ENCODE measurements around the gene RAB44.

The RAB44 gene

GRCh38 chr6:36759148-36759759 is 61.6 kb downstream of the RAB44 start:
- FAIRE-seq: peak; percentile 92
- DNase-seq (ENCODE audit: insufficient read length, low spot score): peak; percentile 84

GRCh38 chr6:36760685-36761435 is 63.2 kb downstream of the RAB44 start:
- DNase-seq (ENCODE audit: insufficient read length, low spot score): no peak
- TF ChIP-seq PAX5 (IDR thresholded peaks at IDR 0.05; ENCODE audit: insufficient read depth, low read length, severe bottlenecking) (no peak), POLR2A (IDR thresholded peaks at IDR 0.05; ENCODE audit: low read depth, low read length) (no peak), TAF1 (IDR thresholded peaks at IDR 0.05; ENCODE audit: low read depth, low read length) (no peak), SPI1 (IDR thresholded peaks at IDR 0.05; ENCODE audit: low read depth, low read length) (no peak), POLR2AphosphoS5 (IDR thresholded peaks at IDR 0.05; ENCODE audit: low read depth, low read length) (no peak)
- no peak for FAIRE-seq

More at GRCh38 chr6:36759148-36759759, 61.6 kb downstream of the RAB44 start:
- TF ChIP-seq SPI1 (IDR thresholded peaks at IDR 0.05; ENCODE audit: low read depth, low read length) (no peak), POLR2A (IDR thresholded peaks at IDR 0.05; ENCODE audit: low read depth, low read length) (no peak), POLR2AphosphoS5 (IDR thresholded peaks at IDR 0.05; ENCODE audit: low read depth, low read length) (no peak), POU2F2 (IDR thresholded peaks at IDR 0.05; ENCODE audit: low read depth, low read length) (no peak), TAF1 (IDR thresholded peaks at IDR 0.05; ENCODE audit: low read depth, low read length) (no peak), PAX5 (IDR thresholded peaks at IDR 0.05; ENCODE audit: insufficient read depth, low read length, severe bottlenecking) (no peak)

- FAIRE-seq (no peak), DNase-seq (ENCODE audit: insufficient read length, low spot score) (no peak)
- no peak for TF ChIP-seq SPI1 (IDR thresholded peaks at IDR 0.05; ENCODE audit: low read depth, low read length)
- no peak for TF ChIP-seq TAF1 (IDR thresholded peaks at IDR 0.05; ENCODE audit: low read depth, low read length)
- TF ChIP-seq PAX5 (IDR thresholded peaks at IDR 0.05; ENCODE audit: insufficient read depth, low read length, severe bottlenecking): no peak
- TF ChIP-seq POU2F2 (IDR thresholded peaks at IDR 0.05; ENCODE audit: low read depth, low read length): no peak
- no peak for TF ChIP-seq POLR2A (IDR thresholded peaks at IDR 0.05; ENCODE audit: low read depth, low read length)
- TF ChIP-seq POLR2AphosphoS5 (IDR thresholded peaks at IDR 0.05; ENCODE audit: low read depth, low read length): no peak
These were observed 64.5 kb downstream of the RAB44 start for GRCh38 chr6:36762123-36762522.

GRCh38 chr6:36765190-36765589 is 67.6 kb downstream of the RAB44 start:
- TF ChIP-seq POLR2A (IDR thresholded peaks at IDR 0.05; ENCODE audit: low read depth, low read length) (no peak), POU2F2 (IDR thresholded peaks at IDR 0.05; ENCODE audit: low read depth, low read length) (no peak), PAX5 (IDR thresholded peaks at IDR 0.05; ENCODE audit: insufficient read depth, low read length, severe bottlenecking) (no peak), TAF1 (IDR thresholded peaks at IDR 0.05; ENCODE audit: low read depth, low read length) (no peak), POLR2AphosphoS5 (IDR thresholded peaks at IDR 0.05; ENCODE audit: low read depth, low read length) (no peak), SPI1 (IDR thresholded peaks at IDR 0.05; ENCODE audit: low read depth, low read length) (no peak)
- DNase-seq (ENCODE audit: insufficient read length, low spot score) (no peak), FAIRE-seq (no peak)

GRCh38 chr6:36765594-36766398 is 68.2 kb downstream of the RAB44 start:
- TF ChIP-seq SPI1 (IDR thresholded peaks at IDR 0.05; ENCODE audit: low read depth, low read length): no peak
- TF ChIP-seq POLR2A (IDR thresholded peaks at IDR 0.05; ENCODE audit: low read depth, low read length): no peak
- no peak for TF ChIP-seq POU2F2 (IDR thresholded peaks at IDR 0.05; ENCODE audit: low read depth, low read length)
- no peak for TF ChIP-seq PAX5 (IDR thresholded peaks at IDR 0.05; ENCODE audit: insufficient read depth, low read length, severe bottlenecking)
- TF ChIP-seq TAF1 (IDR thresholded peaks at IDR 0.05; ENCODE audit: low read depth, low read length): no peak
- TF ChIP-seq POLR2AphosphoS5 (IDR thresholded peaks at IDR 0.05; ENCODE audit: low read depth, low read length): no peak
- DNase-seq (ENCODE audit: insufficient read length, low spot score): peak; percentile 86
- FAIRE-seq: peak; percentile 88

GRCh38 chr6:36766399-36766945 is 68.8 kb downstream of the RAB44 start:
- FAIRE-seq: no peak
- TF ChIP-seq SPI1 (IDR thresholded peaks at IDR 0.05; ENCODE audit: low read depth, low read length) (no peak), POLR2AphosphoS5 (IDR thresholded peaks at IDR 0.05; ENCODE audit: low read depth, low read length) (no peak), PAX5 (IDR thresholded peaks at IDR 0.05; ENCODE audit: insufficient read depth, low read length, severe bottlenecking) (no peak), POLR2A (IDR thresholded peaks at IDR 0.05; ENCODE audit: low read depth, low read length) (no peak), POU2F2 (IDR thresholded peaks at IDR 0.05; ENCODE audit: low read depth, low read length) (no peak), TAF1 (IDR thresholded peaks at IDR 0.05; ENCODE audit: low read depth, low read length) (no peak)
- DNase-seq (ENCODE audit: insufficient read length, low spot score): no peak

GRCh38 chr6:36769183-36769675 is 71.6 kb downstream of the RAB44 start:
- FAIRE-seq: peak; percentile 87
- DNase-seq (ENCODE audit: insufficient read length, low spot score): no peak
- no peak for TF ChIP-seq TAF1 (IDR thresholded peaks at IDR 0.05; ENCODE audit: low read depth, low read length)
- TF ChIP-seq POU2F2 (IDR thresholded peaks at IDR 0.05; ENCODE audit: low read depth, low read length): no peak
- TF ChIP-seq POLR2AphosphoS5 (IDR thresholded peaks at IDR 0.05; ENCODE audit: low read depth, low read length): no peak
- no peak for TF ChIP-seq PAX5 (IDR thresholded peaks at IDR 0.05; ENCODE audit: insufficient read depth, low read length, severe bottlenecking)
- no peak for TF ChIP-seq POLR2A (IDR thresholded peaks at IDR 0.05; ENCODE audit: low read depth, low read length)
- TF ChIP-seq SPI1 (IDR thresholded peaks at IDR 0.05; ENCODE audit: low read depth, low read length): no peak

- TF ChIP-seq SPI1 (IDR thresholded peaks at IDR 0.05; ENCODE audit: low read depth, low read length) (0 out of 2 replicates have a peak, but pooled peaks have one; percentile 5), POU2F2 (IDR thresholded peaks at IDR 0.05; ENCODE audit: low read depth, low read length) (no peak), POLR2A (IDR thresholded peaks at IDR 0.05; ENCODE audit: low read depth, low read length) (no peak), POLR2AphosphoS5 (IDR thresholded peaks at IDR 0.05; ENCODE audit: low read depth, low read length) (no peak)
- FAIRE-seq: no peak
- no peak for DNase-seq (ENCODE audit: insufficient read length, low spot score)
These were observed 72.3 kb downstream of the RAB44 start for GRCh38 chr6:36769676-36770499.

All from GM12891 (cell line).